Sigmoid colon (tissue), 7 donors: Measurements from ENCODE around the gene ALAS1. TPM values are rescaled to one million over a fixed set of nuclear protein-coding genes. Genes with fewer than 3 reads are reported as not detected.
A peak's percentile ranks its signal among the peaks of the same experiment; 100 is the strongest.

Experiments used
- DNase-seq: peaks from one replicate; pipeline ENCODE4 v3.0.0-alpha.2; 2019
- H3K27ac ChIP-seq, 4 donors: fragments of 200-600 bp; sonication (generic); one replicate each; pipeline ENCODE4 v1.5.1; 2016 to 2019; ENCODE audit warnings: mild to moderate bottlenecking in 1 of 4
- H3K27me3 ChIP-seq, 3 donors: fragments of 200-600 bp; sonication (generic); one replicate each; pipeline ENCODE4 v1.5.1; 2019; ENCODE audit warnings: mild to moderate bottlenecking in 1 of 3
- H3K36me3 ChIP-seq, 4 donors: fragments of 200-600 bp; sonication (generic); one replicate each; pipeline ENCODE4 v1.5.1; 2016 to 2019
- H3K4me1 ChIP-seq, 4 donors: fragments of 200-600 bp; sonication (generic); one replicate each; pipeline ENCODE4 v1.5.1; 2017 to 2019
- H3K4me3 ChIP-seq, 4 donors: fragments of 200-600 bp; sonication (generic); one replicate each; pipeline ENCODE4 v1.5.1; 2017 to 2019; ENCODE audit warnings: mild to moderate bottlenecking in 2 of 4, moderate library complexity in 1 of 4
- H3K9me3 ChIP-seq, 4 donors: fragments of 200-600 bp in 3 of 4; sonication (generic) in 3 of 4; one replicate each; pipeline versions ENCODE4 v1.5.1 to v1.6.1; 2013 to 2019
- CTCF ChIP-seq, 4 experiments: fragments of 450-650 bp in 3 of 4; fragments of 200-600 bp in 1 of 4; IDR thresholded peaks; one replicate each; pipeline ENCODE4 v1.5.1; 2016 to 2019; ENCODE audit warnings: antibody characterized with exemption in 4 of 4, mild to moderate bottlenecking in 3 of 4, moderate library complexity in 2 of 4
- EP300 ChIP-seq, 4 donors: sonication (generic); formaldehyde crosslinking; IDR thresholded peaks; one replicate each; pipeline ENCODE4 v1.6.1; 2017; ENCODE audit warnings: antibody characterized with exemption in 4 of 4
- POLR2A ChIP-seq, 2 donors: fragments of 450-650 bp; IDR thresholded peaks; one replicate each; pipeline ENCODE4 v1.6.1; 2016; ENCODE audit warnings: antibody characterized with exemption in 2 of 2, mild to moderate bottlenecking in 2 of 2, moderate library complexity in 2 of 2
- POLR2AphosphoS5 ChIP-seq, 4 donors: sonication (generic); formaldehyde crosslinking; IDR thresholded peaks; one replicate each; pipeline ENCODE4 v1.6.1; 2017; ENCODE audit warnings: antibody characterized with exemption in 4 of 4
- WGBS, 2 donors: extraction: QIAGEN DNeasy Blood & Tissue Kit; methylation state at CpG; one replicate each; pipeline ENCODE4 v1.1.7; 2013; 5-methylcytosine and 5-hydroxymethylcytosine counted together
- intact Hi-C: fragments of 100-400 bp; cut with DNase I; formaldehyde crosslinking; loops from one replicate; pipeline ENCODE4 v1.15.1; 2023
- polyA plus RNA-seq, 3 donors: library from polyadenylated mRNA; stranded (reverse); fragments of 200-250 nt; gene quantifications; one replicate each; pipeline ENCODE4 v1.2.3, GENCODE V29; 2013
- total RNA-seq, 4 donors: library from RNA; depleted of rRNA; stranded (reverse); fragments of >200 nt; gene quantifications; one replicate each; pipeline ENCODE4 v1.1.0, GENCODE V29; 2016
- donor health status: healthy with polysubstance abuse.
- donor health status: Bipolar disorder and iron deficiency.
- donor health status: healthy.

ALAS1 gene
- 10 to 100 TPM; 23.2 to 27.3 (median 25.8) TPM for total RNA-seq
- polyA plus RNA-seq: 100 to 1,000 TPM in 1 of 3 donors, 10 to 100 TPM in 2; 70.7 to 121 (median 81.7) TPM

- H3K4me1 ChIP-seq: peaks cover 0 to 65% (median 47%) of the 10 kb centered on the region in 4 donors
- WGBS, 2 donors: 0% methylated on average over 71 of the region's 71 CpGs
Measured at GRCh38 chr3:52197842-52198625, at the start of gene ALAS1. ALAS1 (plus strand) TSS chr3:52198160; CDS start chr3:52199242, 1,082 bp downstream.

GRCh38 chr3:52149021-52149420, 48.9 kb upstream of the ALAS1 start:
- Histone ChIP-seq H3K27ac (no peak overlapping the region), H3K4me1 (peaks cover 0 to 11% (median 9%) of the 10 kb centered on the region in 4 donors), H3K9me3 (no peaks in the 10 kb centered on the region), H3K27me3 (no peaks in the 10 kb centered on the region), H3K36me3 (no peaks in the 10 kb centered on the region), H3K4me3 (no peak overlapping the region)
- whole genome bisulfite sequencing, 2 donors: 97 to 98% methylated on average over 8 of the region's 8 CpGs
- TF ChIP-seq POLR2A (IDR thresholded peaks at IDR 0.05) (no peak), EP300 (IDR thresholded peaks at IDR 0.05) (no peak), CTCF (IDR thresholded peaks at IDR 0.05) (no peak), POLR2AphosphoS5 (IDR thresholded peaks at IDR 0.05) (no peak)
- intact Hi-C loops: no loop called here
- no peak for DNase-seq

More at GRCh38 chr3:52197842-52198625, at the start of gene ALAS1:
- no peaks in the 10 kb centered on the region for H3K9me3 ChIP-seq
- H3K27me3 ChIP-seq: no peaks in the 10 kb centered on the region
- peak within 1 kb of the TSS; percentile 86 to 90 (median 88) for H3K27ac ChIP-seq
- peak; percentile 95 for DNase-seq
- intact Hi-C loops: loop anchor here (2.0 to 5.0 kb wide), 3 partner anchors 43 to 256 kb away; partner anchors contain the start of genes DUSP7, PARP3, POC1A and RRP9
- peaks cover 9 to 22% (median 13%) of the 10 kb centered on the region in 4 donors for H3K36me3 ChIP-seq
- peak within 1 kb of the TSS; percentile 88 to 97 (median 91) for H3K4me3 ChIP-seq
- TF ChIP-seq EP300 (IDR thresholded peaks at IDR 0.05) (no peak), CTCF (IDR thresholded peaks at IDR 0.05) (peak; percentile 29 to 54 (median 33)), POLR2AphosphoS5 (IDR thresholded peaks at IDR 0.05) (peak; percentile 83 to 95 (median 92)), POLR2A (IDR thresholded peaks at IDR 0.05) (peak; percentile 58 to 88)

GRCh38 chr3:52149726-52150125, 48.2 kb upstream of the ALAS1 start:
- Histone ChIP-seq H3K36me3 (no peaks in the 10 kb centered on the region), H3K4me1 (peaks cover 0 to 11% (median 9%) of the 10 kb centered on the region in 4 donors), H3K27ac (no peak overlapping the region), H3K4me3 (no peak overlapping the region), H3K9me3 (no peaks in the 10 kb centered on the region), H3K27me3 (no peaks in the 10 kb centered on the region)
- no peak for DNase-seq
- TF ChIP-seq EP300 (IDR thresholded peaks at IDR 0.05) (no peak), CTCF (IDR thresholded peaks at IDR 0.05) (no peak), POLR2AphosphoS5 (IDR thresholded peaks at IDR 0.05) (no peak), POLR2A (IDR thresholded peaks at IDR 0.05) (no peak)
- 97 to 98% methylated on average over 11 of the region's 11 CpGs for WGBS, 2 donors
- intact Hi-C loops: loop anchor here (5.0 kb wide), 1 partner anchor 207 kb away; the partner anchor contains the start of genes PARP3 and RRP9

GRCh38 chr3:52150357-52150756, 47.6 kb upstream of the ALAS1 start:
- TF ChIP-seq CTCF (IDR thresholded peaks at IDR 0.05): no peak
- TF ChIP-seq EP300 (IDR thresholded peaks at IDR 0.05): no peak
- intact Hi-C loops: loop anchor here (5.0 kb wide), 1 partner anchor 208 kb away; the partner anchor contains the start of genes PARP3 and RRP9
- H3K4me1 ChIP-seq: peaks cover 0 to 16% (median 14%) of the 10 kb centered on the region in 4 donors
- no peak overlapping the region for H3K27ac ChIP-seq
- no peak overlapping the region for H3K4me3 ChIP-seq
- H3K36me3 ChIP-seq: no peaks in the 10 kb centered on the region
- no peaks in the 10 kb centered on the region for H3K9me3 ChIP-seq
- no peaks in the 10 kb centered on the region for H3K27me3 ChIP-seq
- no peak for DNase-seq
- 95 to 96% methylated on average over 3 of the region's 3 CpGs for WGBS, 2 donors
